ENCODE measurements around the gene MAML2.

DNA sequence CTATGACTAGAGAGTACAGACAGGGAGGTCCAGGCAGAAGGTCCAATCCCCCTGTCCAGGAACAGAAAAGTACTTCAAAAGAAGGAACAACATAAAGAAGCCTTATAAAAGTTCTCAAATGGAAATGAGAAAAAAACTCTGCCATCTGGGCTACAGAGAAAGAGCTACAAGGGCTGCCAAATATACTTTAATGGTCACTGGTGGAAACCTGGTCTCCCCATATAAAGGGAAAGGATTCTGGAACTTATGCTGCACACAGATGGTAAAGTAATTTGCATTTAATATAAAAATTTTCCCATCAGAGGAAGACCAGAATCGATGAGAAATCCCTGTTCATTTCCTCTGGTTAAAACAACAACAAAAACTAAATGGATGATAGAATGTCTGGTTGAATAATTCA is 299.7 kb downstream of the MAML2 start:
- TF ChIP-seq, protein P1, sequence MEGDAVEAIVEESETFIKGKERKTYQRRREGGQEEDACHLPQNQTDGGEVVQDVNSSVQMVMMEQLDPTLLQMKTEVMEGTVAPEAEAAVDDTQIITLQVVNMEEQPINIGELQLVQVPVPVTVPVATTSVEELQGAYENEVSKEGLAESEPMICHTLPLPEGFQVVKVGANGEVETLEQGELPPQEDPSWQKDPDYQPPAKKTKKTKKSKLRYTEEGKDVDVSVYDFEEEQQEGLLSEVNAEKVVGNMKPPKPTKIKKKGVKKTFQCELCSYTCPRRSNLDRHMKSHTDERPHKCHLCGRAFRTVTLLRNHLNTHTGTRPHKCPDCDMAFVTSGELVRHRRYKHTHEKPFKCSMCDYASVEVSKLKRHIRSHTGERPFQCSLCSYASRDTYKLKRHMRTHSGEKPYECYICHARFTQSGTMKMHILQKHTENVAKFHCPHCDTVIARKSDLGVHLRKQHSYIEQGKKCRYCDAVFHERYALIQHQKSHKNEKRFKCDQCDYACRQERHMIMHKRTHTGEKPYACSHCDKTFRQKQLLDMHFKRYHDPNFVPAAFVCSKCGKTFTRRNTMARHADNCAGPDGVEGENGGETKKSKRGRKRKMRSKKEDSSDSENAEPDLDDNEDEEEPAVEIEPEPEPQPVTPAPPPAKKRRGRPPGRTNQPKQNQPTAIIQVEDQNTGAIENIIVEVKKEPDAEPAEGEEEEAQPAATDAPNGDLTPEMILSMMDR (conservative IDR thresholded peaks at IDR 0.05; ENCODE audit: low read length), result no peak
- TF ChIP-seq EZH2phosphoT487 (IDR thresholded peaks at IDR 0.05; ENCODE audit: borderline replicate concordance, low read depth, low read length), result no peak
